GM12878 (cell line): Measurements from ENCODE around the gene LILRB4. TPM values are rescaled to one million over a fixed set of nuclear protein-coding genes. Genes with fewer than 3 reads are reported as not detected.

ENCODE experiments used
- ATAC-seq: fragments of 200-7000 bp; cut with Tn5 transposase; 3 replicates; pipeline ENCODE4 v1.9.1; 2020; ENCODE audit warnings: mild to moderate bottlenecking, moderate library complexity
- BruUV-seq: library from RNA; stranded (reverse); fragments of 400-500 nt; replicated peaks from 2 replicates; lab custom pipeline; 2021; lab: Mats Ljungman, UMichigan
- CTCF ChIA-PET: fragments of 300-600 bp; sonication (Branson Sonifier 250); formaldehyde crosslinking; extraction: SDS; loops from one replicate; lab custom pipeline; 2021; ENCODE audit warnings: inconsistent platforms; lab: Yijun Ruan, JAX
- POLR2A ChIA-PET: fragments of 350-600 bp; formaldehyde crosslinking; extraction: SDS; loops from one replicate; lab custom pipeline; 2021; ENCODE audit warnings: inconsistent platforms; lab: Charles Lee
- RAD21 ChIA-PET: fragments of 300-600 bp; sonication (Branson Sonifier 250); formaldehyde crosslinking; loops from one replicate; lab custom pipeline; 2023; ENCODE audit warnings: antibody characterized with exemption; ENCODE audit not compliant: unreplicated experiment; lab: Charles Lee
- SMC1A ChIA-PET: fragments of 300-600 bp; sonication (Branson Sonifier 250); formaldehyde crosslinking; loops from one replicate; lab custom pipeline; 2023; ENCODE audit not compliant: unreplicated experiment, uncharacterized antibody; lab: Charles Lee
- DNase-seq: peaks from one replicate; pipeline ENCODE4 v3.0.0-alpha.2; 2011; ENCODE audit warnings: low read depth, low spot score
- FAIRE-seq: peaks from 3 replicates; lab custom pipeline; 2011; peaks lifted over from hg19 to GRCh38; lab: Jason Lieb, UNC
- H2AFZ ChIP-seq: 2 replicates; pipeline ENCODE4 v1.6.0; 2011; ENCODE audit warnings: low read depth, low read length, control low read depth; ENCODE audit not compliant: control insufficient read depth
- H3K27ac ChIP-seq: 2 replicates; pipeline ENCODE4 v1.5.1; 2011; ENCODE audit warnings: control low read depth; ENCODE audit not compliant: control insufficient read depth, insufficient read depth
- H3K27me3 ChIP-seq, 2 experiments: replicated peaks in 1 of 2; 2 replicates each; pipeline versions ENCODE4 v1.6.0 to v1.6.1; 2011; ENCODE audit warnings: low read length in 1 of 2; ENCODE audit not compliant: control insufficient read depth in 2 of 2, insufficient read depth in 2 of 2
- H3K36me3 ChIP-seq, 2 experiments: 2 replicates each; pipeline ENCODE4 v1.5.1; 2011; ENCODE audit warnings: low read length in 1 of 2; ENCODE audit not compliant: control insufficient read depth in 2 of 2, insufficient read depth in 2 of 2
- H3K4me1 ChIP-seq: 2 replicates; pipeline ENCODE4 v1.6.1; 2011; ENCODE audit warnings: mild to moderate bottlenecking, low read length, moderate library complexity, mixed read lengths; ENCODE audit not compliant: control insufficient read depth, insufficient read depth
- H3K4me2 ChIP-seq: 2 replicates; pipeline ENCODE4 v1.6.0; 2011; ENCODE audit warnings: control low read depth; ENCODE audit not compliant: control insufficient read depth, insufficient read depth
- H3K4me3 ChIP-seq: fragments of 200-600 bp; sonication (generic); 2 replicates; pipeline ENCODE4 v1.5.1; 2016
- H3K79me2 ChIP-seq: 2 replicates; pipeline ENCODE4 v1.6.0; 2011; ENCODE audit warnings: low read length; ENCODE audit not compliant: control insufficient read depth, insufficient read depth
- H3K9ac ChIP-seq: 2 replicates; pipeline ENCODE4 v1.8.0; 2011; ENCODE audit warnings: low read length, control low read depth, mixed read lengths; ENCODE audit not compliant: control insufficient read depth, insufficient read depth
- H3K9me3 ChIP-seq: replicated peaks from 3 replicates; pipeline ENCODE4 v1.5.1; 2011; ENCODE audit warnings: mild to moderate bottlenecking, low read length; ENCODE audit not compliant: control insufficient read depth, insufficient read depth
- H4K20me1 ChIP-seq: 2 replicates; pipeline ENCODE4 v1.6.0; 2011; ENCODE audit not compliant: control insufficient read depth, insufficient read depth
- BACH1 ChIP-seq: fragments of 450-650 bp; IDR thresholded peaks from 2 replicates; pipeline ENCODE4 v1.6.1; 2017; ENCODE audit warnings: mild to moderate bottlenecking, borderline replicate concordance
- BHLHE40 ChIP-seq, 2 experiments: fragments of 450-650 bp in 1 of 2; IDR thresholded peaks; 2 replicates each; pipeline ENCODE4 v1.6.1; 2011 to 2017; ENCODE audit warnings: low read depth in 2 of 2, borderline replicate concordance in 1 of 2, improper control_type of control experiment in 1 of 2, low read length in 1 of 2, mild to moderate bottlenecking in 1 of 2
- CHD2 ChIP-seq: IDR thresholded peaks from 2 replicates; pipeline ENCODE4 v1.6.1; 2011; ENCODE audit warnings: low read depth, low read length, improper control_type of control experiment, borderline replicate concordance
- EED ChIP-seq: sonication (generic); IDR thresholded peaks from 2 replicates; pipeline ENCODE4 v1.6.1; 2016; ENCODE audit warnings: antibody characterized with exemption, low read depth
- GABPA ChIP-seq: IDR thresholded peaks from 2 replicates; pipeline ENCODE4 v1.6.1; 2014; ENCODE audit warnings: antibody characterized with exemption, low read depth, mild to moderate bottlenecking, inconsistent platforms
- HDAC2 ChIP-seq: fragments of 200-600 bp; sonication (generic); IDR thresholded peaks from 2 replicates; pipeline ENCODE4 v1.6.1; 2017
- JUND ChIP-seq: IDR thresholded peaks from 2 replicates; pipeline ENCODE4 v1.6.1; 2012; ENCODE audit warnings: low read depth, mild to moderate bottlenecking, low read length, improper control_type of control experiment, moderate library complexity
- NFYB ChIP-seq: IDR thresholded peaks from 2 replicates; pipeline ENCODE4 v1.6.1; 2011; ENCODE audit warnings: low read depth, mild to moderate bottlenecking, low read length, improper control_type of control experiment, moderate library complexity; ENCODE audit not compliant: insufficient read depth
- PAX5 ChIP-seq: IDR thresholded peaks from 2 replicates; pipeline ENCODE4 v1.6.1; 2011; ENCODE audit warnings: low read depth, low read length, borderline replicate concordance
- POLR2A ChIP-seq: IDR thresholded peaks from 2 replicates; pipeline ENCODE4 v1.6.1; 2011; ENCODE audit warnings: low read depth, mild to moderate bottlenecking, low read length
- RUNX3 ChIP-seq: IDR thresholded peaks from 2 replicates; pipeline ENCODE4 v1.6.1; 2012; ENCODE audit warnings: low read length, inconsistent platforms
- SIX5 ChIP-seq: IDR thresholded peaks from 2 replicates; pipeline ENCODE4 v1.6.1; 2011; ENCODE audit warnings: mild to moderate bottlenecking, low read depth, low read length, moderate library complexity; ENCODE audit not compliant: severe bottlenecking
- SMARCA5 ChIP-seq: fragments of 450-650 bp; IDR thresholded peaks from 2 replicates; pipeline ENCODE4 v1.6.1; 2017; ENCODE audit warnings: mild to moderate bottlenecking
- SMC3 ChIP-seq: IDR thresholded peaks from 2 replicates; pipeline ENCODE4 v1.6.1; 2011; ENCODE audit warnings: low read length, improper control_type of control experiment, borderline replicate concordance
- TCF3 ChIP-seq: IDR thresholded peaks from 2 replicates; pipeline ENCODE4 v1.6.1; 2012; ENCODE audit warnings: low read depth, mild to moderate bottlenecking, low read length, borderline replicate concordance; ENCODE audit not compliant: insufficient read depth
- WRNIP1 ChIP-seq: IDR thresholded peaks from 2 replicates; pipeline ENCODE4 v1.6.1; 2011; ENCODE audit warnings: low read depth, low read length, improper control_type of control experiment, borderline replicate concordance
- ZNF207 ChIP-seq: fragments of 450-650 bp; IDR thresholded peaks from 2 replicates; pipeline ENCODE4 v1.6.1; 2014; ENCODE audit warnings: antibody characterized with exemption, mild to moderate bottlenecking, borderline replicate concordance
- ZNF24 ChIP-seq: fragments of 450-650 bp; IDR thresholded peaks from 2 replicates; pipeline ENCODE4 v1.6.1; 2017; ENCODE audit warnings: antibody characterized with exemption, mild to moderate bottlenecking
- WGBS: methylation state at CpG from one replicate; pipeline ENCODE4 v1.1.6; 2016; ENCODE audit warnings: low lambda C conversion rate; ENCODE audit not compliant: insufficient replicate concordance, insufficient coverage; ENCODE audit errors: missing lambda C conversion rate; 5-methylcytosine and 5-hydroxymethylcytosine counted together
- in situ Hi-C: fragments of 300-500 bp; cut with MboI; formaldehyde crosslinking; loops from 9 replicates; pipeline ENCODE4 v1.14.3; 2018; ENCODE audit warnings: mixed read lengths
- intact Hi-C: fragments of 100-400 bp; cut with micrococcal nuclease; formaldehyde crosslinking; loops from one replicate; pipeline ENCODE4 v1.14.2; 2022; ENCODE audit not compliant: unreplicated experiment
- polyA plus RNA-seq, 11 experiments: library from polyadenylated mRNA; depleted of rRNA in 4 of 11; unstranded in 6 of 11; stranded (reverse) in 5 of 11; fragments of >200 nt; fragmentation: Nextera tagmentation in 4 of 11; fragmentation: Illumina TruSeq in 1 of 11; extraction: Ambion mirVana in 4 of 11; extraction: Trizol in 1 of 11; gene quantifications; 1 replicate in 1 of 11; 2 replicates in 10 of 11; pipeline versions ENCODE4 v1.2.1 to v1.2.3, GENCODE V29; 2011 to 2016; ENCODE audit warnings: inconsistent platforms in 2 of 11, missing spikeins in 2 of 11, low read depth in 1 of 11
- total RNA-seq, 4 experiments: library from RNA; depleted of rRNA in 3 of 4; stranded (reverse); fragments of >200 nt in 3 of 4; fragmentation: Illumina TruSeq in 1 of 4; extraction: Trizol in 1 of 4; gene quantifications; 2 replicates each; pipeline versions ENCODE4 v1.2.1 to v1.2.3, GENCODE V29; 2013 to 2021
- TF ChIP-seq, protein P1 (sequence below): IDR thresholded peaks from 2 replicates; pipeline ENCODE4 v1.6.1; 2012; ENCODE audit warnings: mild to moderate bottlenecking, low read depth, low read length

The LILRB4 gene
- total and polyA plus RNA-seq, 10 of the 15 experiments (the other 5 are each of a cell fraction or from before 2014, with no cell fraction given) = 2.0 to 39.8 (median 16.0) TPM

GRCh38 chr19:54682306-54682856 is 19.6 kb downstream of the LILRB4 start:
- 36% methylated on average over 7 of the region's 7 CpGs for WGBS
- no peak for ATAC-seq

More at GRCh38 chr19:54682306-54682856, 19.6 kb downstream of the LILRB4 start:
- no TSS peak for BruUV-seq
- RAD21 ChIA-PET = interaction anchor here (1.1 to 2.1 kb wide), 3 partner anchors 8 to 30 kb away, joined by 4 to 6 read pairs (median 4); no protein-coding TSS in a partner anchor
- Histone ChIP-seq H3K4me2 (no peak overlapping the region), H2AFZ (no peak overlapping the region), H3K36me3 (no peaks in the 10 kb centered on the region), H4K20me1 (no peaks in the 10 kb centered on the region), H3K27me3 (no peaks in the 10 kb centered on the region; a peak in 1 of 4 replicates), H3K4me1 (no peaks in the 10 kb centered on the region), H3K4me3 (no peak overlapping the region), H3K27ac (no peak overlapping the region), H3K9me3 (no peaks in the 10 kb centered on the region), H3K79me2 (no peaks in the 10 kb centered on the region), H3K9ac (no peak overlapping the region)
- intact Hi-C loops = no loop called here
- DNase-seq (no peak), FAIRE-seq (no peak)
- in situ Hi-C loops = no loop called here
- CTCF ChIA-PET = interaction anchor here (0.7 to 20.9 kb wide), 5 partner anchors 9 to 205 kb away, joined by 3 to 842 read pairs (median 9); partner anchors contain the start of gene LILRB4
- TF ChIP-seq WRNIP1 (no peak), POLR2A (no peak), ZNF207 (no peak), ZNF24 (no peak), JUND (no peak), NFYB (no peak), EED (no peak), BACH1 (no peak), TCF3 (no peak), SMC3 (no peak), RUNX3 (no peak), SMARCA5 (no peak), PAX5 (no peak), GABPA (no peak), SIX5 (no peak), CHD2 (no peak), HDAC2 (no peak), BHLHE40 (IDR thresholded peaks at IDR 0.05; ENCODE audit: borderline replicate concordance in 1 of 2, low read depth in 2 of 2, low read length in 1 of 2) (no peak)
- TF ChIP-seq, protein P1, sequence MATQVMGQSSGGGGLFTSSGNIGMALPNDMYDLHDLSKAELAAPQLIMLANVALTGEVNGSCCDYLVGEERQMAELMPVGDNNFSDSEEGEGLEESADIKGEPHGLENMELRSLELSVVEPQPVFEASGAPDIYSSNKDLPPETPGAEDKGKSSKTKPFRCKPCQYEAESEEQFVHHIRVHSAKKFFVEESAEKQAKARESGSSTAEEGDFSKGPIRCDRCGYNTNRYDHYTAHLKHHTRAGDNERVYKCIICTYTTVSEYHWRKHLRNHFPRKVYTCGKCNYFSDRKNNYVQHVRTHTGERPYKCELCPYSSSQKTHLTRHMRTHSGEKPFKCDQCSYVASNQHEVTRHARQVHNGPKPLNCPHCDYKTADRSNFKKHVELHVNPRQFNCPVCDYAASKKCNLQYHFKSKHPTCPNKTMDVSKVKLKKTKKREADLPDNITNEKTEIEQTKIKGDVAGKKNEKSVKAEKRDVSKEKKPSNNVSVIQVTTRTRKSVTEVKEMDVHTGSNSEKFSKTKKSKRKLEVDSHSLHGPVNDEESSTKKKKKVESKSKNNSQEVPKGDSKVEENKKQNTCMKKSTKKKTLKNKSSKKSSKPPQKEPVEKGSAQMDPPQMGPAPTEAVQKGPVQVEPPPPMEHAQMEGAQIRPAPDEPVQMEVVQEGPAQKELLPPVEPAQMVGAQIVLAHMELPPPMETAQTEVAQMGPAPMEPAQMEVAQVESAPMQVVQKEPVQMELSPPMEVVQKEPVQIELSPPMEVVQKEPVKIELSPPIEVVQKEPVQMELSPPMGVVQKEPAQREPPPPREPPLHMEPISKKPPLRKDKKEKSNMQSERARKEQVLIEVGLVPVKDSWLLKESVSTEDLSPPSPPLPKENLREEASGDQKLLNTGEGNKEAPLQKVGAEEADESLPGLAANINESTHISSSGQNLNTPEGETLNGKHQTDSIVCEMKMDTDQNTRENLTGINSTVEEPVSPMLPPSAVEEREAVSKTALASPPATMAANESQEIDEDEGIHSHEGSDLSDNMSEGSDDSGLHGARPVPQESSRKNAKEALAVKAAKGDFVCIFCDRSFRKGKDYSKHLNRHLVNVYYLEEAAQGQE = no peak
- SMC1A ChIA-PET = interaction anchor here (0.7 to 7.6 kb wide), 9 partner anchors 8 to 204 kb away, joined by 3 to 64 read pairs (median 3); no protein-coding TSS in a partner anchor
- POLR2A ChIA-PET = no interaction called here
